ENCODE measurements around the gene LYRM4. TPM values are rescaled to one million over a fixed set of nuclear protein-coding genes. Genes with fewer than 3 reads are reported as not detected.

LYRM4 gene
- total RNA-seq, 2 experiments from 2014 or later: 55.8 to 57.1 TPM

GRCh38 chr6:5119090-5119951 lies 141.4 kb downstream of the LYRM4 start:
- CTCF ChIA-PET: interaction anchor here (0.7 kb wide), 1 partner anchor 10 kb away, joined by 3 read pairs; no protein-coding TSS in a partner anchor
- POLR2A ChIA-PET: interaction anchor here (0.8 kb wide), 1 partner anchor 13 kb away, joined by 3 read pairs; no protein-coding TSS in a partner anchor

GRCh38 chr6:5116243-5116991 lies 144.3 kb downstream of the LYRM4 start:
- ChIA-PET CTCF (no interaction called here), POLR2A (no interaction called here)

- POLR2A ChIA-PET: no interaction called here
- CTCF ChIA-PET: no interaction called here
Observed at GRCh38 chr6:5115168-5115567, 145.6 kb downstream of the LYRM4 start.

- POLR2A ChIA-PET: no interaction called here
- CTCF ChIA-PET: no interaction called here
Observed at GRCh38 chr6:5113096-5113495, 147.7 kb downstream of the LYRM4 start.

GRCh38 chr6:5112066-5112799 lies 148.5 kb downstream of the LYRM4 start:
- CTCF ChIA-PET: no interaction called here

GRCh38 chr6:5111626-5112025 lies 149.1 kb downstream of the LYRM4 start:
- CTCF ChIA-PET: no interaction called here
- POLR2A ChIA-PET: no interaction called here

More at GRCh38 chr6:5112066-5112799, 148.5 kb downstream of the LYRM4 start:
- POLR2A ChIA-PET: no interaction called here

GRCh38 chr6:5110246-5110645 lies 150.5 kb downstream of the LYRM4 start:
- ChIA-PET CTCF (no interaction called here), POLR2A (no interaction called here)

- CTCF ChIA-PET: no interaction called here
- POLR2A ChIA-PET: no interaction called here
Observed at GRCh38 chr6:5109436-5109835, 151.3 kb downstream of the LYRM4 start.

GRCh38 chr6:5108536-5109150 lies 152.1 kb downstream of the LYRM4 start:
- CTCF ChIA-PET: no interaction called here
- POLR2A ChIA-PET: no interaction called here

GRCh38 chr6:5108068-5108467 lies 152.7 kb downstream of the LYRM4 start:
- ChIA-PET POLR2A (no interaction called here), CTCF (no interaction called here)

GRCh38 chr6:5107341-5107740 lies 153.4 kb downstream of the LYRM4 start:
- CTCF ChIA-PET: no interaction called here
- POLR2A ChIA-PET: no interaction called here

GRCh38 chr6:5105146-5105545 lies 155.6 kb downstream of the LYRM4 start:
- POLR2A ChIA-PET: no interaction called here
- CTCF ChIA-PET: no interaction called here

GRCh38 chr6:5104667-5105066 lies 156.1 kb downstream of the LYRM4 start:
- POLR2A ChIA-PET: no interaction called here
- CTCF ChIA-PET: no interaction called here

- ChIA-PET CTCF (interaction anchor here (0.7 kb wide), 2 partner anchors 245 to 349 kb away, joined by 3 to 4 read pairs; no protein-coding TSS in a partner anchor), POLR2A (no interaction called here)
Observed at GRCh38 chr6:5103250-5103649, 157.5 kb downstream of the LYRM4 start.

- ChIA-PET CTCF (no interaction called here), POLR2A (no interaction called here)
Observed at GRCh38 chr6:5102267-5102970, 158.3 kb downstream of the LYRM4 start.

GRCh38 chr6:5100806-5101205 lies 159.9 kb downstream of the LYRM4 start:
- ChIA-PET CTCF (no interaction called here), POLR2A (no interaction called here)

- ChIA-PET CTCF (no interaction called here), POLR2A (no interaction called here)
Observed at GRCh38 chr6:5099537-5099936, 161.2 kb downstream of the LYRM4 start.

- CTCF ChIA-PET: no interaction called here
- POLR2A ChIA-PET: no interaction called here
Observed at GRCh38 chr6:5098501-5099270, 162.1 kb downstream of the LYRM4 start.

GRCh38 chr6:5096482-5096881 lies 164.3 kb downstream of the LYRM4 start:
- CTCF ChIA-PET: no interaction called here
- POLR2A ChIA-PET: no interaction called here
